Lower leg skin (tissue), 3 donors: ENCODE data around the gene SNRPF.

Experiments
- POLR2A ChIP-seq, 2 donors: fragments of 450-650 bp; IDR thresholded peaks; one replicate each; pipeline ENCODE4 v1.6.1; 2016 to 2017; ENCODE audit warnings: antibody characterized with exemption in 2 of 2, mild to moderate bottlenecking in 1 of 2, moderate library complexity in 1 of 2
- TF ChIP-seq, protein P1 (sequence below), 3 donors: fragments of 450-650 bp; IDR thresholded peaks; one replicate each; pipeline ENCODE4 v1.5.1; 2016; ENCODE audit warnings: antibody characterized with exemption in 3 of 3, mild to moderate bottlenecking in 3 of 3, moderate library complexity in 2 of 3

DNA sequence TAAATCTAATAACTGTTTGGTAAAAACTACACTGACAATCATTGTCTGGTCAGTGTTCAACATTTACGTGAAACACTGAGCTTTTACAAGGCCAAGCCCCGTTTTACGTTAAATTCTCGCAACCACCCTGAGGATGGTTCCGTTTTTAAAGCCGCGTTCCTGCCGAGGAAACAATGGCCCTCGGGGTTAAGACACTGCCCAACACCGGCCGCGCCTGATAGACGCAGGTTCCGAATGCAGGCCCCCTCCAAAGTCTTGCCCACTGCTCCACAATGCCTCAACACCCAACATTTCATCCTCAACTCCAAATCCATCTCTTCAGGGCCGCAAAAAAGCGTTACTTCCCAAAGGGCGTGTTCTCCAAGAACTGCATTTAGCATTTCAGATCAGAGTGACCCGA, 953 bp upstream of the SNRPF start:
- TF ChIP-seq, protein P1, sequence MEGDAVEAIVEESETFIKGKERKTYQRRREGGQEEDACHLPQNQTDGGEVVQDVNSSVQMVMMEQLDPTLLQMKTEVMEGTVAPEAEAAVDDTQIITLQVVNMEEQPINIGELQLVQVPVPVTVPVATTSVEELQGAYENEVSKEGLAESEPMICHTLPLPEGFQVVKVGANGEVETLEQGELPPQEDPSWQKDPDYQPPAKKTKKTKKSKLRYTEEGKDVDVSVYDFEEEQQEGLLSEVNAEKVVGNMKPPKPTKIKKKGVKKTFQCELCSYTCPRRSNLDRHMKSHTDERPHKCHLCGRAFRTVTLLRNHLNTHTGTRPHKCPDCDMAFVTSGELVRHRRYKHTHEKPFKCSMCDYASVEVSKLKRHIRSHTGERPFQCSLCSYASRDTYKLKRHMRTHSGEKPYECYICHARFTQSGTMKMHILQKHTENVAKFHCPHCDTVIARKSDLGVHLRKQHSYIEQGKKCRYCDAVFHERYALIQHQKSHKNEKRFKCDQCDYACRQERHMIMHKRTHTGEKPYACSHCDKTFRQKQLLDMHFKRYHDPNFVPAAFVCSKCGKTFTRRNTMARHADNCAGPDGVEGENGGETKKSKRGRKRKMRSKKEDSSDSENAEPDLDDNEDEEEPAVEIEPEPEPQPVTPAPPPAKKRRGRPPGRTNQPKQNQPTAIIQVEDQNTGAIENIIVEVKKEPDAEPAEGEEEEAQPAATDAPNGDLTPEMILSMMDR (IDR thresholded peaks at IDR 0.05) = no peak
- no peak for TF ChIP-seq POLR2A (IDR thresholded peaks at IDR 0.05)
